Lower lobe of right lung (tissue), 2 donors: ENCODE data around the gene JUNB. TPM values are rescaled to one million over a fixed set of nuclear protein-coding genes. Genes with fewer than 3 reads are reported as not detected.

ENCODE experiments used
- ATAC-seq, 2 donors: fragments of 200-7000 bp; cut with Tn5 transposase; one replicate each; pipeline ENCODE4 v1.9.1; 2020 to 2022; ENCODE audit warnings: mild to moderate bottlenecking in 2 of 2, moderate library complexity in 2 of 2
- DNase-seq: peaks from one replicate; pipeline ENCODE4 v3.0.0-alpha.2; 2020
- H3K27ac ChIP-seq: fragments of 200-600 bp; one replicate; pipeline ENCODE4 v1.8.0; 2022
- H3K27me3 ChIP-seq: fragments of 200-600 bp; one replicate; pipeline ENCODE4 v1.8.0; 2022; ENCODE audit warnings: low read depth
- H3K36me3 ChIP-seq: fragments of 200-600 bp; one replicate; pipeline ENCODE4 v1.8.0; 2022; ENCODE audit warnings: mild to moderate bottlenecking
- H3K4me1 ChIP-seq: fragments of 200-600 bp; one replicate; pipeline ENCODE4 v1.8.0; 2022
- H3K4me3 ChIP-seq: fragments of 200-600 bp; one replicate; pipeline ENCODE4 v1.8.0; 2022; ENCODE audit warnings: mild to moderate bottlenecking
- H3K9me3 ChIP-seq: fragments of 200-600 bp; one replicate; pipeline ENCODE4 v1.8.0; 2022
- intact Hi-C: fragments of 100-400 bp; cut with DNase I; formaldehyde crosslinking; loops from one replicate; pipeline ENCODE4 v1.11.0; 2022
- total RNA-seq: library from RNA; stranded (reverse); fragmentation: NEBNext Ultra II Directional; extraction: Animal tissue kit (Norgen Biotek cat#: 25700); gene quantifications from one replicate; pipeline ENCODE4 v1.2.1, GENCODE V29; 2021
- TF ChIP-seq, protein P1 (sequence below): fragments of 200-600 bp; IDR thresholded peaks from one replicate; pipeline ENCODE4 v1.8.0; 2022; ENCODE audit warnings: antibody characterized with exemption, mild to moderate bottlenecking
- donor health status: DM: no; HTN: yes; CAD: no; lungs with severe emphysema.

Gene JUNB
- total RNA-seq, 1 donor from 2014 or later, result 131 TPM

GRCh38 chr19:12799742-12800465 is 8.6 kb downstream of the JUNB start:
- Histone ChIP-seq H3K36me3 (peaks cover 24% of the 10 kb centered on the region), H3K9me3 (no peaks in the 10 kb centered on the region), H3K27ac (no peak overlapping the region), H3K27me3 (no peaks in the 10 kb centered on the region), H3K4me1 (peaks cover 35% of the 10 kb centered on the region), H3K4me3 (peak overlapping the region; percentile 96)
- intact Hi-C loops, result no loop called here
- TF ChIP-seq, protein P1, sequence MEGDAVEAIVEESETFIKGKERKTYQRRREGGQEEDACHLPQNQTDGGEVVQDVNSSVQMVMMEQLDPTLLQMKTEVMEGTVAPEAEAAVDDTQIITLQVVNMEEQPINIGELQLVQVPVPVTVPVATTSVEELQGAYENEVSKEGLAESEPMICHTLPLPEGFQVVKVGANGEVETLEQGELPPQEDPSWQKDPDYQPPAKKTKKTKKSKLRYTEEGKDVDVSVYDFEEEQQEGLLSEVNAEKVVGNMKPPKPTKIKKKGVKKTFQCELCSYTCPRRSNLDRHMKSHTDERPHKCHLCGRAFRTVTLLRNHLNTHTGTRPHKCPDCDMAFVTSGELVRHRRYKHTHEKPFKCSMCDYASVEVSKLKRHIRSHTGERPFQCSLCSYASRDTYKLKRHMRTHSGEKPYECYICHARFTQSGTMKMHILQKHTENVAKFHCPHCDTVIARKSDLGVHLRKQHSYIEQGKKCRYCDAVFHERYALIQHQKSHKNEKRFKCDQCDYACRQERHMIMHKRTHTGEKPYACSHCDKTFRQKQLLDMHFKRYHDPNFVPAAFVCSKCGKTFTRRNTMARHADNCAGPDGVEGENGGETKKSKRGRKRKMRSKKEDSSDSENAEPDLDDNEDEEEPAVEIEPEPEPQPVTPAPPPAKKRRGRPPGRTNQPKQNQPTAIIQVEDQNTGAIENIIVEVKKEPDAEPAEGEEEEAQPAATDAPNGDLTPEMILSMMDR, result no peak
- ATAC-seq (no peak), DNase-seq (no peak)

DNA sequence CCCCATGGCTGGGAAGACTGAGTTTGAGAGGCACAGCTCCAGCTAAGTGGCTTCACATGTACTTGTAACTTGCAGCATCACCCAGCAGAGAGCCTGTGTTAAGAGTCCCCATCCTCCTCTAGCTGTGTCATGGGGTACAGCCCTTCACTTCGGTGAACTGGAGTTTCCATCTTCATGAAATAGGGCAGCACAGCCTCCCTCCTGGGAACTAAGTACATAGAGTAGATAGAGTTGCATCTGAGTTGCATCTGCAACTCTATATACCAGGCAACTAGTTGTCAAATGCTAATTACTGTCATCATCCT is 9.1 kb downstream of the JUNB start:
- ATAC-seq, result no peak
- Histone ChIP-seq H3K27me3 (no peaks in the 10 kb centered on the region), H3K36me3 (peaks cover 24% of the 10 kb centered on the region), H3K4me3 (peak overlapping the region; percentile 96), H3K9me3 (no peaks in the 10 kb centered on the region), H3K4me1 (peaks cover 35% of the 10 kb centered on the region), H3K27ac (no peak overlapping the region)
- TF ChIP-seq, protein P1, result no peak
- intact Hi-C loops, result no loop called here
- DNase-seq, result no peak

DNA sequence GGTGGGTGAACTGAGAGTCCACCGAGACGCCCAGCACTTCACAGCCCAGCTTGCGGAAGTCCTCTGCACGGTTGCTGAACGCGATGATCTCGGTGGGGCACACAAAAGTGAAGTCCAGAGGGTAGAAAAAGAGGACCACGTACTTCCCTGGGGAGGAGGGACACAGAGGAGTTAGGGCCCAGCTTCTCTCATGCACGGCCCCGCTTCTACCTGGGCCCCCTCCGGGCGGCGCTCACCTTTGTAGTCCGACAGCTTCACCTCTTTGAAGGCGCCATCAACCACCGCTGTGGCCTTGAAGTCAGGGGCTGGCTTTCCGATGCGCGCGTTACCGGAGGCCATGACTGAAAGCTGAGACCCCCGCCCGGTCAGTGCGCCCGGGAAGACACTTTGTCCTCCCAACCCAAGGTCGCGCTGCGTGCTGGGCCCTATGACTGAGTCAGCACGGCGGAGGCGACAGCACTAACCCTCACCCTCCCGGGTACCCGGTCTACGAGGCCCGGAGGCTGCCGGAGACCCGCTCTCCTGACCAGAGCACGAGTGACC is 9.7 kb downstream of the JUNB start:
- H3K27ac ChIP-seq, result peak overlapping the region; percentile 77
- intact Hi-C loops, result no loop called here
- no peaks in the 10 kb centered on the region for H3K9me3 ChIP-seq
- peak overlapping the region; percentile 96 for H3K4me3 ChIP-seq
- TF ChIP-seq, protein P1, result no peak
- peaks cover 30% of the 10 kb centered on the region for H3K4me1 ChIP-seq
- peaks cover 24% of the 10 kb centered on the region for H3K36me3 ChIP-seq
- H3K27me3 ChIP-seq, result no peaks in the 10 kb centered on the region
- ATAC-seq, result peak; percentile 33 to 48
- no peak for DNase-seq

GRCh38 chr19:12801466-12802266 is 10.4 kb downstream of the JUNB start, which contains the start of the genes PRDX2 and THSD8:
TSS of gene PRDX2 (minus strand) at chr19:12801800. CDS start at chr19:12801261, 539 bp downstream.
TSS of gene THSD8 (plus strand) at chr19:12802069. CDS start at chr19:12802072, 3 bp downstream.
- ATAC-seq, result peak; percentile 91
- H3K27ac ChIP-seq, result peak within 1 kb of the TSS; percentile 77
- intact Hi-C loops, result no loop called here

More at GRCh38 chr19:12801466-12802266, 10.4 kb downstream of the JUNB start, which contains the start of the genes PRDX2 and THSD8:
- no peaks in the 10 kb centered on the region for H3K27me3 ChIP-seq
- peak; percentile 87 for DNase-seq
- H3K4me1 ChIP-seq, result peaks cover 26% of the 10 kb centered on the region
- peak within 1 kb of the TSS; percentile 96 for H3K4me3 ChIP-seq
- no peaks in the 10 kb centered on the region for H3K9me3 ChIP-seq
- TF ChIP-seq, protein P1, result no peak
- peaks cover 23% of the 10 kb centered on the region for H3K36me3 ChIP-seq
